Measurements from ENCODE around the gene PPP3CA. TPM values are rescaled to one million over a fixed set of nuclear protein-coding genes. Genes with fewer than 3 reads are reported as not detected.

PPP3CA gene
- total and polyA plus RNA-seq, 2 experiments from 2014 or later = 42.3 to 42.8 TPM

DNA sequence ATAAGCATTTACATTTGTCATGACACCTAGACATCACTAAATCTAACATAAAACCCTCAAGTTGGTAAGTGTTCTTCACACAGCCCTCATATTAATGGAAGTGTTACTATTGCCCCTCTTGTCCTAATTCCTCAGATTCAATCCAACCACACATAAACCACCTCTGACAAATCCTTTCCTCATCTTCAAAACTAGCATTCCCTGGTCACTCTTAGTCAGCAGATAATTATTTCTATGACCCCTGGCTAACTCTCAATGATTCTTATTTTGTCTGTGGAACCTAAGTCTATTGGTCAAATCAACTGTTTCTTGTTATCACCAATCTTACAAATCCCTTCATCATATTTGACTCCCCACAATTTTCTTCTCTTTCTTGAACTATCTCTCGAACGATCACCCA, 168.6 kb downstream of the PPP3CA start:
- peaks cover 47% of the 10 kb centered on the region for H3K79me2 ChIP-seq (ENCODE audit: insufficient read depth)
- H3K4me1 ChIP-seq (ENCODE audit: insufficient read depth) = peaks cover 33% of the 10 kb centered on the region
- H3K4me3 ChIP-seq = no peak overlapping the region
- WGBS, 2 experiments (ENCODE audit: low coverage in 1 of 2, low lambda C conversion rate in 2 of 2, missing lambda C conversion rate in 2 of 2) = 26 to 32% methylated on average over 2 of the region's 2 CpGs
- H3K9ac ChIP-seq = no peak overlapping the region
- H4K20me1 ChIP-seq (ENCODE audit: insufficient read depth) = no peaks in the 10 kb centered on the region
- no peaks in the 10 kb centered on the region for H3K36me3 ChIP-seq (ENCODE audit: low read depth)
- peak; percentile 67 for DNase-seq
- H3K27me3 ChIP-seq (replicated peaks; ENCODE audit: insufficient read depth) = no peaks in the 10 kb centered on the region
- in situ Hi-C loops (cut with MboI) = no loop called here
- H3K27ac ChIP-seq = peak overlapping the region; percentile 10; the same call in 1 of the 2 replicates
- no peak overlapping the region for H2AFZ ChIP-seq
- no peaks in the 10 kb centered on the region for H3K9me2 ChIP-seq (ENCODE audit: insufficient read depth)
- no peaks in the 10 kb centered on the region for H3K9me3 ChIP-seq (ENCODE audit: low read depth)
- TF ChIP-seq EZH2phosphoT487 (IDR thresholded peaks at IDR 0.05; ENCODE audit: insufficient read depth, low read depth) (0 out of 2 replicates have a peak, but pooled peaks have one; percentile 69), EZH2 (IDR thresholded peaks at IDR 0.05; ENCODE audit: insufficient read depth, poor library complexity, severe bottlenecking) (no peak)
- peaks cover 22% of the 10 kb centered on the region for H3F3A ChIP-seq (ENCODE audit: insufficient read depth)
- no peak overlapping the region for H3K4me2 ChIP-seq (ENCODE audit: unreplicated experiment)

DNA sequence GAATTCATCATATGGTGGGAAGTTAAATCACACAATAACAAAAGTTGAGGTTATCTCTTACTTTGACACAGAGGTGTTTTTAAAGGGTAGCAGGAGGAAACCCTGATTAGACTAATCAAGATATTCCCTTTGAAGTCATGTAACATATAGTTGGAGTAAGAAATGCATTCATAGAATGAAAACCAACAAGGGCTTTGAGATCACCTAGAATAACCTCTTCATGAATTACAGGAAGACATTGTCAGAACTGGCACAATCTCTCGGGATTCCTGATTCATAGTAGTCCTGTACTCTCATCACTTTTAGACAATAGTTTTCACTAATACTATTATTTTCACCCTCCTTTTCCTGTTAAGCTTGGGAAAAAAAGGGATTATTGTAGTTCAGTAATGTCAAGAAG, 170.2 kb downstream of the PPP3CA start:
- Histone ChIP-seq H3K27me3 (replicated peaks; ENCODE audit: insufficient read depth) (no peaks in the 10 kb centered on the region), H3F3A (ENCODE audit: insufficient read depth) (peaks cover 22% of the 10 kb centered on the region), H3K9ac (no peak overlapping the region), H4K20me1 (ENCODE audit: insufficient read depth) (no peaks in the 10 kb centered on the region), H3K4me2 (ENCODE audit: unreplicated experiment) (no peak overlapping the region), H3K9me3 (ENCODE audit: low read depth) (no peaks in the 10 kb centered on the region), H3K9me2 (ENCODE audit: insufficient read depth) (no peaks in the 10 kb centered on the region), H3K79me2 (ENCODE audit: insufficient read depth) (peaks cover 47% of the 10 kb centered on the region), H3K27ac (no peak overlapping the region), H2AFZ (no peak overlapping the region), H3K4me3 (no peak overlapping the region), H3K36me3 (ENCODE audit: low read depth) (no peaks in the 10 kb centered on the region), H3K4me1 (ENCODE audit: insufficient read depth) (peaks cover 34% of the 10 kb centered on the region)
- peak; percentile 32 for DNase-seq
- WGBS, 2 experiments (ENCODE audit: low coverage in 1 of 2, low lambda C conversion rate in 2 of 2, missing lambda C conversion rate in 2 of 2) = 85 to 90% methylated on average over 1 of the region's 1 CpG
- TF ChIP-seq EZH2phosphoT487 (IDR thresholded peaks at IDR 0.05; ENCODE audit: insufficient read depth, low read depth) (no peak), EZH2 (IDR thresholded peaks at IDR 0.05; ENCODE audit: insufficient read depth, poor library complexity, severe bottlenecking) (no peak)
- in situ Hi-C loops (cut with MboI) = no loop called here

DNA sequence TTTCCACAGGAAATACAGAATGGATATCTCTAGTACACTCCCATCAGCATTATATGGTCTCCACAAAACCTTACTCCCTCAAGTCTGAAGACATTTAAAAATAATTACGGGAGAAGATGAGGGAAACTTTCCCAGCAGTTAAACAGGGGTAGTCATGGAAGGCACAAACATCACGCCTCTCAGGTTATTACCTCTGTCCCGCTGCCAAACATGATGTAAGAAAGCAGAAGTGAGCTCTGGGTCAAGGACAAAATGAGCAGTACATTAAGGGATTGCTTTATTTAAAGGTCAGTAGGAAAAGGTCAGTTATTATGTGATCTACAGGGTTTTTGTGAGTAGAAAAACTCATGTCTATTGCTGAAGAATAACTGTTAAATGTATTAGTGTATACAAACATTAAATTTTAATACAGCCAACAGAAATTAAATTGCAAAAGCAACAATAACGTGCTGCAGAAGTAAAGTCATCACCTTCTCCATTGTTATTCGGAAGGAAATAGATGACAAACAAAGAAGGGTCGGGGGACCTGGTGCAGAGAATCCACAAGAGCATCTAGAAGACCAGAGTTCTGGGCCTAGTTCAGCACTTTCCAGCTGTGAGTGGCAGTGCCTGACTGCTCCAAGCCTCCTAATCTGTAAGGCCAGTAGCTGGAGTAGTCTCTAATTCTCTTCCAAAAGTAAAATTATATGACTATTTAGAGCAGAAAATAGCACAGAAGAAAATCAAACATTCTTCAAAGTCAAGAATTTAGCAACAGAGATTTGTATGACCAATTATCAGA, 171.2 kb downstream of the PPP3CA start:
- no peak for DNase-seq
- 94 to 95% methylated on average over 6 of the region's 6 CpGs for WGBS, 2 experiments (ENCODE audit: low coverage in 1 of 2, low lambda C conversion rate in 2 of 2, missing lambda C conversion rate in 2 of 2)
- peaks cover 45% of the 10 kb centered on the region for H3K4me1 ChIP-seq (ENCODE audit: insufficient read depth)
- no peaks in the 10 kb centered on the region for H3K9me3 ChIP-seq (ENCODE audit: low read depth)
- H3K9ac ChIP-seq = no peak overlapping the region
- no peaks in the 10 kb centered on the region for H3K27me3 ChIP-seq (replicated peaks; ENCODE audit: insufficient read depth)
- H3K79me2 ChIP-seq (ENCODE audit: insufficient read depth) = peaks cover 44% of the 10 kb centered on the region
- no peaks in the 10 kb centered on the region for H3K36me3 ChIP-seq (ENCODE audit: low read depth)
- H3K4me2 ChIP-seq (ENCODE audit: unreplicated experiment) = no peak overlapping the region
- no peak overlapping the region for H3K4me3 ChIP-seq
- in situ Hi-C loops (cut with MboI) = no loop called here
- TF ChIP-seq EZH2 (IDR thresholded peaks at IDR 0.05; ENCODE audit: insufficient read depth, poor library complexity, severe bottlenecking) = no peak
- no peak for TF ChIP-seq EZH2phosphoT487 (IDR thresholded peaks at IDR 0.05; ENCODE audit: insufficient read depth, low read depth)
- no peaks in the 10 kb centered on the region for H3K9me2 ChIP-seq (ENCODE audit: insufficient read depth)
- H3F3A ChIP-seq (ENCODE audit: insufficient read depth) = peaks cover 27% of the 10 kb centered on the region
- no peak overlapping the region for H2AFZ ChIP-seq
- H3K27ac ChIP-seq = no peak overlapping the region
- no peaks in the 10 kb centered on the region for H4K20me1 ChIP-seq (ENCODE audit: insufficient read depth)

DNA sequence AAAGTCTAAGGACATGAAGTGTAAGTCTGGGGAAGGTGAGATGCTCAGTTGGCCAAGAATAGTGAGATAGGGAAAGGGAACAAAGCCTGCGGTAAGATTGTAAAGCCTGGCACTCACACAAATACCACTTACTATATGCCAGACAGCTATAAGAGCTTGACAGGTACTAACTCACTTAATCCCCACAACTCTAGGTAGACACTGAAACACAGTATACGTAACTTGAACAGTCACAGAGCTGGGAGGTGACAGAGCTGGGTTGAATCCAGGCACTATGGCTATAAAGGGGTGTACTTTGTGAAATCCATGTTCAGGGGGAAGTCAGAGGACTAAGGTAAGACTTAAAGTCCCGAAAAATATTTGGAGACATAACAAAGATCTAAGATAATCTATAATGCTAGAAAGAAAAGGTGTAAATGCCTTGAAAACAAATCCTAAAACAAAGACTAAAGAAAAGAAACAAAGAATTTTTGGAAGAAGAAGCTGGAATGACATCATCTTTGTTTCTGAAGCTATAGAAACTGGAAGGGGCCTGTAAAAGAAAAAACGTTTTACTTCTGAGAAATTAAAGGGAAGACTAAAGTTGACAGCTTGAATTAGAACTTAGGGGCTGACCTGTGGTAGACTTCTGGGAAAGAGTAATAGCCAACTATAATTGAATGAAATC, 172.5 kb downstream of the PPP3CA start:
- H3K4me1 ChIP-seq (ENCODE audit: insufficient read depth) = peaks cover 43% of the 10 kb centered on the region
- H3K27me3 ChIP-seq (replicated peaks; ENCODE audit: insufficient read depth) = no peaks in the 10 kb centered on the region
- no peak overlapping the region for H3K4me2 ChIP-seq (ENCODE audit: unreplicated experiment)
- no peak overlapping the region for H3K4me3 ChIP-seq
- H3K27ac ChIP-seq = no peak overlapping the region
- H3K36me3 ChIP-seq (ENCODE audit: low read depth) = no peaks in the 10 kb centered on the region
- no peak overlapping the region for H3K9ac ChIP-seq
- H3K79me2 ChIP-seq (ENCODE audit: insufficient read depth) = peaks cover 46% of the 10 kb centered on the region
- H3F3A ChIP-seq (ENCODE audit: insufficient read depth) = peaks cover 32% of the 10 kb centered on the region
- H3K9me3 ChIP-seq (ENCODE audit: low read depth) = no peaks in the 10 kb centered on the region
- no peaks in the 10 kb centered on the region for H3K9me2 ChIP-seq (ENCODE audit: insufficient read depth)
- DNase-seq = no peak
- TF ChIP-seq EZH2phosphoT487 (IDR thresholded peaks at IDR 0.05; ENCODE audit: insufficient read depth, low read depth) = no peak
- TF ChIP-seq EZH2 (IDR thresholded peaks at IDR 0.05; ENCODE audit: insufficient read depth, poor library complexity, severe bottlenecking) = no peak
- 96 to 98% methylated on average over 4 of the region's 4 CpGs for WGBS, 2 experiments (ENCODE audit: low coverage in 1 of 2, low lambda C conversion rate in 2 of 2, missing lambda C conversion rate in 2 of 2)
- in situ Hi-C loops (cut with MboI) = no loop called here
- H4K20me1 ChIP-seq (ENCODE audit: insufficient read depth) = no peaks in the 10 kb centered on the region
- no peak overlapping the region for H2AFZ ChIP-seq
